ENCODE measurements around the gene NCSTN. TPM values are rescaled to one million over a fixed set of nuclear protein-coding genes. Genes with fewer than 3 reads are reported as not detected.

Gene NCSTN
- total and polyA plus RNA-seq, 9 of the 15 experiments (the other 6 are each of a cell fraction or from before 2014, with no cell fraction given), result 21.3 to 91.1 (median 57.9) TPM

- ChIA-PET POLR2A (no interaction called here), CTCF (ENCODE audit: low intra/inter-chr PET ratio) (no interaction called here)
- peak overlapping the region; percentile 48; the same call in 1 of the 2 replicates for H2AFZ ChIP-seq (ENCODE audit: low read depth, low read length)
- in situ Hi-C loops (cut with MboI), result no loop called here
- no peak overlapping the region for H3K27ac ChIP-seq (ENCODE audit: extremely low read depth, low read depth, low read length)
- H3K9ac ChIP-seq (ENCODE audit: insufficient read depth in 1 of 2, low read depth in 2 of 2, low read length in 2 of 2), result no peak overlapping the region
- intact Hi-C loops (cut with micrococcal nuclease), result no loop called here
- H3K4me3 ChIP-seq, result no peak overlapping the region
- ATAC-seq (no peak; the same call in 1 of the 3 replicates), FAIRE-seq (no peak), DNase-seq (ENCODE audit: extremely low read depth in 1 of 4, low spot score in 3 of 4) (no peak)
- H3K9me1 ChIP-seq (ENCODE audit: control insufficient read depth, insufficient read depth, low read length), result no peaks in the 10 kb centered on the region
- H3K4me1 ChIP-seq (replicated peaks in 1 of 2; ENCODE audit: control insufficient read depth in 2 of 2, insufficient read depth in 2 of 2, low read length in 2 of 2), result peaks cover 16 to 31% of the 10 kb centered on the region in 2 experiments; a peak in 4 of 5 replicates
- H3K27me3 ChIP-seq (ENCODE audit: control insufficient read depth in 2 of 2, insufficient read depth in 2 of 2, low read length in 2 of 2), result peaks cover 3 to 14% of the 10 kb centered on the region in 2 experiments; a peak in 3 of 5 replicates
- no TSS peak for BruUV-seq (replicated peaks)
- H3K79me2 ChIP-seq (ENCODE audit: control insufficient read depth, insufficient read depth, low read length), result no peaks in the 10 kb centered on the region
- H4K20me1 ChIP-seq (replicated peaks; ENCODE audit: control insufficient read depth, insufficient read depth, low read length), result 0 out of 2 replicates have a peak, but pooled peaks cover 4% of the 10 kb centered on the region
- peak overlapping the region; percentile 52 for H3K4me2 ChIP-seq (ENCODE audit: insufficient read depth, low read length)
- H3K36me3 ChIP-seq (ENCODE audit: control insufficient read depth, insufficient read depth, low read length), result no peaks in the 10 kb centered on the region
- TF ChIP-seq ZNF282 (CRISPR knock-in tag; IDR thresholded peaks at IDR 0.05), result no peak
- TF ChIP-seq HCFC1 (IDR thresholded peaks at IDR 0.05; ENCODE audit: low read depth, low read length), result no peak
- WGBS (ENCODE audit: insufficient coverage, low coverage, missing lambda C conversion rate), result 48% methylated on average over 7 of the region's 7 CpGs
- H3K9me3 ChIP-seq (replicated peaks; ENCODE audit: control insufficient read depth, insufficient read depth, low read depth, low read length), result no peaks in the 10 kb centered on the region
These were observed 58.3 kb downstream of the NCSTN start for GRCh38 chr1:160401487-160401805.

DNA sequence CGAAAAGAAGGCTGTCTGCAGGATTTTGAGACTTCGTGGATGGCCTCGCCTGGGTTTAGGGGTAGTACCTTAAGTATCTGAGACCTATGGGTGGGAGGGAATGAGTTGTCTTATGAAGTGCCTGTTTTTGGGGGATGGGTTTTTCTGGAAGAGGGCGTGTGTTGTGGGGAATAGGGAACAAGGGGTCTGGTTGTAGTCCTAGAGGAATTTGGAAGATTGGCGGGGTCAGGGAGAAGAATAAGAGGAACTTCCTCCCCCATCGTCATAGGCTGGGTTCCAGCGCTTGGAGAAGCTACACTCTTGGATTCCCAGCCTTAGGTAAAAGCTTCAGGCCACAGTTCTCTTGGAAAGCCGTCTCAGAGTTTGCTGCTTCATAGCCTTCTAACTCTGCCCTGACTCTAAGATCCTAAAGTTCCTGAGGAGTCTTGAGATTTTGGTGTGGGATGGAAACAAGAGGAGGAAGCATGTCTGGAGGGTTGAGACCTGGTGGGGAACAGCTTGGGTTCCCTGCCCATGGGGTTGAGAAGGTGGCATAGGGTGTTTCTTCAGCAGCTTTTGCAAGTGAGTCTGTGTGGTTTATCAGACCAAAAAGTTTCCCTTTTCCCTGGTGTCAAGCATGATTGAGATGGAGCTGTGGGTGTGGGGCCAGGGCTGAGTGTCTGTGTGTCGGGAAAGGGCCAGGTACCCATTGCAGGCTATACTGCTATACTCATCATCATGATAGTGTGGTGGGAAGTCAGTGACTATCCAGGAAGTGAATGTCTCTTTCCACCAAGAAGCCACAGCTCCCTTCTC lies 59.0 kb downstream of the NCSTN start:
- in situ Hi-C loops (cut with MboI) (no loop called here), intact Hi-C loops (cut with micrococcal nuclease) (no loop called here)
- no peak overlapping the region for H3K9ac ChIP-seq (ENCODE audit: insufficient read depth in 1 of 2, low read depth in 2 of 2, low read length in 2 of 2)
- POLR2A ChIA-PET, result no interaction called here
- H3K4me3 ChIP-seq, result no peak overlapping the region
- H3K27me3 ChIP-seq (ENCODE audit: control insufficient read depth in 2 of 2, insufficient read depth in 2 of 2, low read length in 2 of 2), result peaks cover 3 to 14% of the 10 kb centered on the region in 2 experiments; a peak in 3 of 5 replicates
- H3K79me2 ChIP-seq (ENCODE audit: control insufficient read depth, insufficient read depth, low read length), result no peaks in the 10 kb centered on the region
- H3K36me3 ChIP-seq (ENCODE audit: control insufficient read depth, insufficient read depth, low read length), result no peaks in the 10 kb centered on the region
- 0 out of 2 replicates have a peak, but pooled peaks cover 4% of the 10 kb centered on the region for H4K20me1 ChIP-seq (replicated peaks; ENCODE audit: control insufficient read depth, insufficient read depth, low read length)
- no peaks in the 10 kb centered on the region for H3K9me1 ChIP-seq (ENCODE audit: control insufficient read depth, insufficient read depth, low read length)
- H3K4me2 ChIP-seq (ENCODE audit: insufficient read depth, low read length), result no peak overlapping the region; the same call in 1 of the 2 replicates
- FAIRE-seq (peak; percentile 6), DNase-seq (ENCODE audit: extremely low read depth in 1 of 4, low spot score in 3 of 4) (no peak), ATAC-seq (no peak)
- H2AFZ ChIP-seq (ENCODE audit: low read depth, low read length), result no peak overlapping the region
- BruUV-seq (replicated peaks), result no TSS peak
- TF ChIP-seq FOSL1 (tag; conservative IDR thresholded peaks at IDR 0.05), result no peak
- no peak for TF ChIP-seq NBN (IDR thresholded peaks at IDR 0.05; ENCODE audit: low read depth)
- TF ChIP-seq HBP1 (CRISPR knock-in tag; IDR thresholded peaks at IDR 0.05), result no peak
- no peak for TF ChIP-seq IFI16 (CRISPR knock-in tag; IDR thresholded peaks at IDR 0.05)
- 20% methylated on average over 9 of the region's 9 CpGs for WGBS (ENCODE audit: insufficient coverage, low coverage, missing lambda C conversion rate)
- CTCF ChIA-PET (ENCODE audit: low intra/inter-chr PET ratio), result interaction anchor here (0.8 kb wide), 1 partner anchor 205 kb away, joined by 3 read pairs; no protein-coding TSS in a partner anchor
- H3K4me1 ChIP-seq (replicated peaks in 1 of 2; ENCODE audit: control insufficient read depth in 2 of 2, insufficient read depth in 2 of 2, low read length in 2 of 2), result peaks cover 16 to 31% of the 10 kb centered on the region in 2 experiments; a peak in 4 of 5 replicates
- H3K27ac ChIP-seq (ENCODE audit: extremely low read depth, low read depth, low read length), result no peak overlapping the region
- no peaks in the 10 kb centered on the region for H3K9me3 ChIP-seq (replicated peaks; ENCODE audit: control insufficient read depth, insufficient read depth, low read depth, low read length)
